Activated T-cell treated with anti-CD3 and anti-CD28 coated beads, Interleukin-2, amount 50 U/mL, for 24 hours (primary cell): ENCODE data around the gene RASGEF1C.
"Not testable (repeated sequence)": the region's sequence is repeated elsewhere in the genome, so short reads cannot be mapped to it uniquely, and the experiment has no call there.

Source experiments
- DNase-seq: peaks from one replicate; pipeline ENCODE4 v3.0.0-alpha.2; 2020
- H3K27ac Mint-ChIP-seq: 2 replicates; pipeline ENCODE4 v1.8.0; 2020; ENCODE audit warnings: mild to moderate bottlenecking, mixed read lengths
- H3K27me3 Mint-ChIP-seq: 2 replicates; pipeline ENCODE4 v1.8.0; 2020; ENCODE audit warnings: mixed read lengths
- H3K36me3 Mint-ChIP-seq: 2 replicates; pipeline ENCODE4 v1.8.0; 2020; ENCODE audit warnings: low read depth, mixed read lengths
- H3K4me1 Mint-ChIP-seq: 2 replicates; pipeline ENCODE4 v1.8.0; 2020; ENCODE audit warnings: low read depth, mixed read lengths
- H3K4me3 Mint-ChIP-seq: 2 replicates; pipeline ENCODE4 v1.8.0; 2020; ENCODE audit warnings: mild to moderate bottlenecking, moderate library complexity, mixed read lengths
- H3K9me3 Mint-ChIP-seq: 2 replicates; pipeline ENCODE4 v1.8.0; 2020; ENCODE audit warnings: mixed read lengths

RASGEF1C gene

GRCh38 chr5:180097926-180098325 is 111.1 kb downstream of the RASGEF1C start:
- no peak overlapping the region for H3K4me3 Mint-ChIP-seq
- H3K4me1 Mint-ChIP-seq: no peaks in the 10 kb centered on the region
- H3K27me3 Mint-ChIP-seq: peaks cover 4% of the 10 kb centered on the region
- DNase-seq: peak; percentile 3
- H3K36me3 Mint-ChIP-seq: no peaks in the 10 kb centered on the region
- no peak overlapping the region for H3K27ac Mint-ChIP-seq
- H3K9me3 Mint-ChIP-seq: no peaks in the 10 kb centered on the region

- H3K4me1 Mint-ChIP-seq: no peaks in the 10 kb centered on the region
- no peak overlapping the region for H3K27ac Mint-ChIP-seq
- H3K27me3 Mint-ChIP-seq: peaks cover 4% of the 10 kb centered on the region
- peak; percentile 6 for DNase-seq
- no peaks in the 10 kb centered on the region for H3K36me3 Mint-ChIP-seq
- H3K4me3 Mint-ChIP-seq: no peak overlapping the region
- no peaks in the 10 kb centered on the region for H3K9me3 Mint-ChIP-seq
These were observed 111.7 kb downstream of the RASGEF1C start for GRCh38 chr5:180097163-180097894.

GRCh38 chr5:180096616-180097015 is 112.4 kb downstream of the RASGEF1C start:
- no peak overlapping the region for H3K4me3 Mint-ChIP-seq
- no peak overlapping the region for H3K27ac Mint-ChIP-seq
- H3K4me1 Mint-ChIP-seq: no peaks in the 10 kb centered on the region
- H3K27me3 Mint-ChIP-seq: peaks cover 4% of the 10 kb centered on the region
- no peaks in the 10 kb centered on the region for H3K9me3 Mint-ChIP-seq
- peak; percentile 15 for DNase-seq
- H3K36me3 Mint-ChIP-seq: no peaks in the 10 kb centered on the region

- Mint-ChIP-seq H3K27ac (no peak overlapping the region), H3K4me1 (peaks cover 7% of the 10 kb centered on the region), H3K4me3 (no peak overlapping the region), H3K9me3 (no peaks in the 10 kb centered on the region), H3K36me3 (no peaks in the 10 kb centered on the region), H3K27me3 (peaks cover 4% of the 10 kb centered on the region)
- no peak for DNase-seq
These were observed 113.5 kb downstream of the RASGEF1C start for GRCh38 chr5:180095545-180095944.

- H3K4me3 Mint-ChIP-seq: no peak overlapping the region
- H3K27ac Mint-ChIP-seq: no peak overlapping the region
- H3K4me1 Mint-ChIP-seq: peaks cover 14% of the 10 kb centered on the region
- no peaks in the 10 kb centered on the region for H3K9me3 Mint-ChIP-seq
- no peaks in the 10 kb centered on the region for H3K36me3 Mint-ChIP-seq
- H3K27me3 Mint-ChIP-seq: peaks cover 4% of the 10 kb centered on the region
- DNase-seq: no peak
These were observed 115.2 kb downstream of the RASGEF1C start for GRCh38 chr5:180093651-180094382.

GRCh38 chr5:180093241-180093640 is 115.8 kb downstream of the RASGEF1C start:
- Mint-ChIP-seq H3K4me3 (no peak overlapping the region), H3K27ac (no peak overlapping the region)
- no peak for DNase-seq

GRCh38 chr5:180090769-180091546 is 118.1 kb downstream of the RASGEF1C start:
- Mint-ChIP-seq H3K36me3 (no peaks in the 10 kb centered on the region), H3K27me3 (no peaks in the 10 kb centered on the region), H3K9me3 (no peaks in the 10 kb centered on the region), H3K4me3 (peak overlapping the region; percentile 31), H3K4me1 (peaks cover 30% of the 10 kb centered on the region), H3K27ac (no peak overlapping the region)
- no peak for DNase-seq

More at GRCh38 chr5:180093241-180093640, 115.8 kb downstream of the RASGEF1C start:
- Mint-ChIP-seq H3K9me3 (no peaks in the 10 kb centered on the region), H3K27me3 (no peaks in the 10 kb centered on the region), H3K4me1 (peaks cover 14% of the 10 kb centered on the region), H3K36me3 (no peaks in the 10 kb centered on the region)

GRCh38 chr5:180090098-180090768 is 118.8 kb downstream of the RASGEF1C start:
- H3K36me3 Mint-ChIP-seq: no peaks in the 10 kb centered on the region
- DNase-seq: peak; percentile 88
- peaks cover 35% of the 10 kb centered on the region for H3K4me1 Mint-ChIP-seq
- no peaks in the 10 kb centered on the region for H3K9me3 Mint-ChIP-seq
- peak overlapping the region; percentile 47 for H3K27ac Mint-ChIP-seq
- H3K4me3 Mint-ChIP-seq: peak overlapping the region; percentile 76
- no peaks in the 10 kb centered on the region for H3K27me3 Mint-ChIP-seq

- not testable (repeated sequence) for DNase-seq, H3K9me3 Mint-ChIP-seq, H3K27me3 Mint-ChIP-seq, H3K36me3 Mint-ChIP-seq, H3K27ac Mint-ChIP-seq
- Mint-ChIP-seq H3K4me1 (peaks cover 37% of the 10 kb centered on the region), H3K4me3 (peak overlapping the region; percentile 76)
These were observed 119.4 kb downstream of the RASGEF1C start for GRCh38 chr5:180089628-180090027.

GRCh38 chr5:180088561-180088960 is 120.5 kb downstream of the RASGEF1C start:
- Mint-ChIP-seq H3K4me3 (no peak overlapping the region), H3K9me3 (no peaks in the 10 kb centered on the region), H3K36me3 (no peaks in the 10 kb centered on the region), H3K27ac (no peak overlapping the region), H3K27me3 (peaks cover 7% of the 10 kb centered on the region), H3K4me1 (peaks cover 39% of the 10 kb centered on the region)
- DNase-seq: no peak

GRCh38 chr5:180086816-180087399 is 122.1 kb downstream of the RASGEF1C start:
- Mint-ChIP-seq H3K36me3 (no peaks in the 10 kb centered on the region), H3K4me1 (peaks cover 39% of the 10 kb centered on the region), H3K27ac (no peak overlapping the region), H3K27me3 (peaks cover 21% of the 10 kb centered on the region), H3K4me3 (no peak overlapping the region), H3K9me3 (no peaks in the 10 kb centered on the region)
- no peak for DNase-seq

- Mint-ChIP-seq H3K4me3 (no peak overlapping the region), H3K27ac (no peak overlapping the region), H3K27me3 (peaks cover 32% of the 10 kb centered on the region), H3K9me3 (no peaks in the 10 kb centered on the region), H3K36me3 (no peaks in the 10 kb centered on the region), H3K4me1 (peaks cover 32% of the 10 kb centered on the region)
- no peak for DNase-seq
These were observed 123.2 kb downstream of the RASGEF1C start for GRCh38 chr5:180085837-180086236.

- no peak for DNase-seq
- Mint-ChIP-seq H3K27ac (no peak overlapping the region), H3K36me3 (no peaks in the 10 kb centered on the region), H3K4me1 (peaks cover 33% of the 10 kb centered on the region), H3K4me3 (no peak overlapping the region), H3K9me3 (no peaks in the 10 kb centered on the region), H3K27me3 (peaks cover 41% of the 10 kb centered on the region)
These were observed 124.1 kb downstream of the RASGEF1C start for GRCh38 chr5:180084638-180085561.
